ENCODE results near the gene PLXNA2. TPM values are rescaled to one million over a fixed set of nuclear protein-coding genes. Genes with fewer than 3 reads are reported as not detected.

The PLXNA2 gene
- total and polyA plus RNA-seq, 2 of the 4 experiments (the other 2 are of a cell fraction): 0.72 to 1.1 TPM

DNA sequence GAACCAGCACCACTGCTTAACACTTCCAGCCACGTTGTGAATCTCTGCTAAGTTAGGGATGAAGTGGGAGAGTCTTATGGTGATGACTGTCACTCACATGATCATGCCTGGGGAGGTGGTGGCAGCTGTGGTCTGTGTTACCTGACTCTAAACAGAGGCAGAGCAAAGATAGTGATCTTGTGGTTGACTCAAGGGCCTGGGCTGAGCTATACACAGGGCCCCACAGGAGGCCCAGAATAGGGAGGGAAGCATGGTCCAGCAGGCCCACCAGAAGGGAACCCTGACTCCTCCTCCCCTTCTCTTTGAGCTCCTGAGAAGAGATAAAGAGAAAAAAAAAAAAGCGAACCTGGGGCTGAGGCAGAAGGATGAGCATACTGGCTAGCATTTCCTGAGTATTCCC, 55.0 kb downstream of the PLXNA2 start:
- POLR2A ChIA-PET (ENCODE audit: unreplicated experiment): interaction anchor here (0.6 kb wide), 1 partner anchor 32 kb away, joined by 3 read pairs; no protein-coding TSS in a partner anchor
- Histone ChIP-seq H4K5ac (ENCODE audit: low read depth, low read length) (no peak overlapping the region), H3K36me3 (ENCODE audit: control insufficient read depth, insufficient read depth, low read length) (no peaks in the 10 kb centered on the region), H4K20me1 (ENCODE audit: insufficient read depth, low read length) (no peaks in the 10 kb centered on the region), H3K9me3 (ENCODE audit: control insufficient read depth, insufficient read depth, low read length) (no peaks in the 10 kb centered on the region), H3K9me1 (ENCODE audit: insufficient read depth, low read length) (peaks cover 15% of the 10 kb centered on the region), H2AFZ (replicated peaks; ENCODE audit: low read length, poor library complexity) (no peak overlapping the region), H3K56ac (ENCODE audit: extremely low read depth, insufficient read depth, low read length) (no peak overlapping the region), H3K14ac (replicated peaks; ENCODE audit: low read depth, low read length) (no peak overlapping the region), H3K18ac (ENCODE audit: low read depth, low read length) (no peak overlapping the region), H3K79me1 (ENCODE audit: low read depth in 1 of 2, low read length in 2 of 2) (peaks cover 0 to 7% of the 10 kb centered on the region in 2 experiments; a peak in 2 of 4 replicates), H3K4me3 (ENCODE audit: insufficient read depth, low read depth, low read length) (no peak overlapping the region), H3K4ac (ENCODE audit: low read depth, low read length) (no peak overlapping the region), H3K4me1 (ENCODE audit: control insufficient read depth, insufficient read depth, low read length) (peaks cover 13% of the 10 kb centered on the region), H4K8ac (ENCODE audit: low read depth in 2 of 2, low read length in 2 of 2) (no peak overlapping the region; a peak in 1 of 4 replicates), H2BK5ac (ENCODE audit: low read depth, low read length, poor library complexity, severe bottlenecking) (no peak overlapping the region), H3K27ac (ENCODE audit: insufficient read depth, low read length) (no peak overlapping the region), H4K91ac (ENCODE audit: insufficient read depth, low read depth, low read length) (no peak overlapping the region), H3K27me3 (ENCODE audit: control insufficient read depth, insufficient read depth, low read length) (no peaks in the 10 kb centered on the region), H2AK5ac (ENCODE audit: low read depth, low read length) (no peak overlapping the region), H2AK9ac (replicated peaks; ENCODE audit: low read depth, low read length, poor library complexity) (peak overlapping the region; percentile 60), H2BK120ac (ENCODE audit: low read depth, low read length) (no peak overlapping the region), H2BK20ac (ENCODE audit: low read depth, low read length) (no peak overlapping the region), H3K9ac (ENCODE audit: low read depth, low read length) (no peak overlapping the region), H3K23ac (ENCODE audit: low read depth, low read length) (no peak overlapping the region), H2BK15ac (ENCODE audit: low read depth, low read length) (0 out of 3 replicates have a peak overlapping the region, but pooled peaks have one; percentile 41), H3K4me2 (ENCODE audit: low read depth, low read length) (no peak overlapping the region)
- no peak for ATAC-seq (ENCODE audit: low read depth)
- dilution Hi-C loops (cut with HindIII; ENCODE audit: low sequenced_read_pairs, unreplicated experiment): no loop called here
- BruUV-seq (replicated peaks): no TSS peak
- intact Hi-C loops (cut with micrococcal nuclease): no loop called here
- CTCF ChIA-PET: no interaction called here
- no CpG with 5 or more reads among the region's 2 CpGs for WGBS, 2 experiments (ENCODE audit: extremely low coverage in 2 of 2, insufficient read length in 1 of 2)
- in situ Hi-C loops (cut with MboI; ENCODE audit: low sequenced_read_pairs): no loop called here
- no peak for TF ChIP-seq CHD1 (IDR thresholded peaks at IDR 0.05; ENCODE audit: low read depth, low read length)
- TF ChIP-seq MXI1 (IDR thresholded peaks at IDR 0.05; ENCODE audit: borderline replicate concordance, low read depth, low read length): no peak
- TF ChIP-seq, protein P1, sequence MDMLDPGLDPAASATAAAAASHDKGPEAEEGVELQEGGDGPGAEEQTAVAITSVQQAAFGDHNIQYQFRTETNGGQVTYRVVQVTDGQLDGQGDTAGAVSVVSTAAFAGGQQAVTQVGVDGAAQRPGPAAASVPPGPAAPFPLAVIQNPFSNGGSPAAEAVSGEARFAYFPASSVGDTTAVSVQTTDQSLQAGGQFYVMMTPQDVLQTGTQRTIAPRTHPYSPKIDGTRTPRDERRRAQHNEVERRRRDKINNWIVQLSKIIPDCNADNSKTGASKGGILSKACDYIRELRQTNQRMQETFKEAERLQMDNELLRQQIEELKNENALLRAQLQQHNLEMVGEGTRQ (IDR thresholded peaks at IDR 0.05; ENCODE audit: low read depth, low read length): no peak
- no peak for TF ChIP-seq NFE2L2 (IDR thresholded peaks at IDR 0.05; ENCODE audit: low read depth, low read length)
- TF ChIP-seq RAD21 (IDR thresholded peaks at IDR 0.05; ENCODE audit: low read length): no peak
- TF ChIP-seq, protein P2, sequence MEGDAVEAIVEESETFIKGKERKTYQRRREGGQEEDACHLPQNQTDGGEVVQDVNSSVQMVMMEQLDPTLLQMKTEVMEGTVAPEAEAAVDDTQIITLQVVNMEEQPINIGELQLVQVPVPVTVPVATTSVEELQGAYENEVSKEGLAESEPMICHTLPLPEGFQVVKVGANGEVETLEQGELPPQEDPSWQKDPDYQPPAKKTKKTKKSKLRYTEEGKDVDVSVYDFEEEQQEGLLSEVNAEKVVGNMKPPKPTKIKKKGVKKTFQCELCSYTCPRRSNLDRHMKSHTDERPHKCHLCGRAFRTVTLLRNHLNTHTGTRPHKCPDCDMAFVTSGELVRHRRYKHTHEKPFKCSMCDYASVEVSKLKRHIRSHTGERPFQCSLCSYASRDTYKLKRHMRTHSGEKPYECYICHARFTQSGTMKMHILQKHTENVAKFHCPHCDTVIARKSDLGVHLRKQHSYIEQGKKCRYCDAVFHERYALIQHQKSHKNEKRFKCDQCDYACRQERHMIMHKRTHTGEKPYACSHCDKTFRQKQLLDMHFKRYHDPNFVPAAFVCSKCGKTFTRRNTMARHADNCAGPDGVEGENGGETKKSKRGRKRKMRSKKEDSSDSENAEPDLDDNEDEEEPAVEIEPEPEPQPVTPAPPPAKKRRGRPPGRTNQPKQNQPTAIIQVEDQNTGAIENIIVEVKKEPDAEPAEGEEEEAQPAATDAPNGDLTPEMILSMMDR (conservative IDR thresholded peaks at IDR 0.05; ENCODE audit: low read depth, low read length): no peak
- TF ChIP-seq, protein P3, sequence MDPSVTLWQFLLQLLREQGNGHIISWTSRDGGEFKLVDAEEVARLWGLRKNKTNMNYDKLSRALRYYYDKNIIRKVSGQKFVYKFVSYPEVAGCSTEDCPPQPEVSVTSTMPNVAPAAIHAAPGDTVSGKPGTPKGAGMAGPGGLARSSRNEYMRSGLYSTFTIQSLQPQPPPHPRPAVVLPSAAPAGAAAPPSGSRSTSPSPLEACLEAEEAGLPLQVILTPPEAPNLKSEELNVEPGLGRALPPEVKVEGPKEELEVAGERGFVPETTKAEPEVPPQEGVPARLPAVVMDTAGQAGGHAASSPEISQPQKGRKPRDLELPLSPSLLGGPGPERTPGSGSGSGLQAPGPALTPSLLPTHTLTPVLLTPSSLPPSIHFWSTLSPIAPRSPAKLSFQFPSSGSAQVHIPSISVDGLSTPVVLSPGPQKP (IDR thresholded peaks at IDR 0.05; ENCODE audit: borderline replicate concordance, low read depth, low read length): no peak
- TF ChIP-seq FOS (IDR thresholded peaks at IDR 0.05; ENCODE audit: low read depth, low read length): no peak
- no peak for TF ChIP-seq MAZ (IDR thresholded peaks at IDR 0.05; ENCODE audit: borderline replicate concordance, low read depth, low read length)
- TF ChIP-seq MAFK (IDR thresholded peaks at IDR 0.05; ENCODE audit: low read depth, low read length): no peak
- no peak for TF ChIP-seq BHLHE40 (IDR thresholded peaks at IDR 0.05; ENCODE audit: low read depth, low read length)
- TF ChIP-seq POLR2A (IDR thresholded peaks at IDR 0.05; ENCODE audit: low read depth, low read length): no peak
- no peak for TF ChIP-seq RFX5 (IDR thresholded peaks at IDR 0.05; ENCODE audit: low read depth, low read length)
- TF ChIP-seq RCOR1 (IDR thresholded peaks at IDR 0.05; ENCODE audit: insufficient replicate concordance, low read length): no peak
- no peak for TF ChIP-seq CEBPB (IDR thresholded peaks at IDR 0.05; ENCODE audit: low read depth, low read length)
- no peak for TF ChIP-seq SMC3 (IDR thresholded peaks at IDR 0.05; ENCODE audit: low read depth, low read length)
- DNase-seq: no peak
